NCI-H1417 treated with DMSO at 0.1 percent for 48 hours (cell line): Measurements from ENCODE around the gene IFITM1.
"Not testable (repeated sequence)": the region's sequence is repeated elsewhere in the genome, so short reads cannot be mapped to it uniquely, and the experiment has no call there.

Experiments used
- DNase-seq: peaks from one replicate; lab custom pipeline; 2025; lab: John Stamatoyannopoulos, UW

IFITM1 gene

DNA sequence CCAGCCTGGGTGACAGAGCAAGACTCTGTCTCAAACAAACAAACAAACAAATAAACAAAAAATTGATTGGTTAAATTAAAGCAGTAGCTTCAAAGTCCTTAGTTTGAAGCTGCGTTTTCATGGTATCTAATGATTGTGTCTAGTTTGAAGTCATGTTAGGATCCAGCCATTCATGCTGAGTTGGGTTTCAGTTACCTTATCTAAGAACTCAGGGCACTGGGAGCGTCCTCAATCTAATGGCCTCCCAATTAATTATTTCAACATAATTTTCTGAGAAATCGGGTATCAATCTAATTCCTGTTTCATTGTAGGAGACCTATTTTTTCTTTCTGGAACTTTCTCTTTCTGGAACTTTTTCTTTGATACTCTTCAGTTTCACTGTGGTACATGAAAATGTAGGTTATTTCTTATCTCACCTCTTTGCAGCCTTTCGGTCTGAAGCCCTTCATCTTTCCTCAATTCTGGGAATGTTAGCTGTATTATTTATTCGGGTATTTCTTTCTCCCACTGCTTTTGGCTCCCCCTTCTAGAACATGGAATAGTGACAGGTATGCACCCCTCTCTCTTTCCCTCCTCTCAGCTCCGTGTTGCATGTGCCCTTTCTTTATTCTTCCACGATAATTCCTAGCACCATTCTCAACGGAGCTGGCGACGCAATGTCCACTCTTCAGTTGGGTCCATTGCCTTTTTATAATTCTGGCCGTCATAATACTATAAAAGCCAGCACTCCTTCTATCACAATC is 31.2 kb downstream of the IFITM1 start:
- no peak for DNase-seq

DNA sequence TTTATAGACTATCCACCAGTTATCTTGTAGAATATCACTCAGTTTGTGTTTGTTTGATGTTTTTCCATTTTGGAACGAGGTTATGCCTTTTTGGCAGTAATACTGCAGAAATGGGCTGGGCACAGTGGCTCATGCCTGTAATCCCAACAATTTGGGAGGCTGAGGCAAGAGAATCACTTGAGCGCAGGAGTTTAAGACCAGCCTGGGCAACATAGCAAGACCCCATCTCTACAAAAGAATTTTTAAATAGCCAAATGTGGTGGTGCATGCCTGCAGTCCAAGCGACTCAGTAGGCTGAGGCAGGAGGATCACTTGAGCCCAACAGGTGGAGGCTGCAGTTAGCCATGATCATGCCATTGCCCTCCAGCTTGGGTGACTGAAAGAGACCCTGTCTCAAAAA is 32.7 kb downstream of the IFITM1 start:
- DNase-seq: no peak

DNA sequence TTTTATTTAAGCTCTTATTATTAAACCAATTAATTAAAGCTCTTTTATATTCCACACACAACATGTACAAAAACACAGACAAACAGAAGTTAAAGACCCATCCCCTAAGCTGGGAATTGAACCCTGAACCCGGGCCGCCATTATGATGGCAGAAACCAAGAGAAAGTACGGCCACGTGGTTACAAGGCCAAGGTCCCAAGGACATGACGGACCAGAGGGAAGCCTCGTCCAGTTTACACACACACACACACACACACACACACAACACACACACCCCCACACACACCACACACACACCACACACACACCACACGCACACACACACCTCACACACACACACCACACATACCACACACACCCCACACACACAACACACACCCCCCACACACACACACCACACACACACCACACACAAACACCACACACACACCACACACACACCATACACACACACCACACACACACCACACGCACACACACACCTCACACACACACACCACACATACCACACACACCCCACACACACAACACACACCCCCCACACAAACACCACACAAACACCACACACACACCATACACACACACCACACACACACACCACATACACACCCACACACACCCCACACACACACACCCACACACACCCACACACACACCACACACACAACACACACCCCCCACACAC is 35.6 kb downstream of the IFITM1 start:
- DNase-seq: not testable (repeated sequence)

DNA sequence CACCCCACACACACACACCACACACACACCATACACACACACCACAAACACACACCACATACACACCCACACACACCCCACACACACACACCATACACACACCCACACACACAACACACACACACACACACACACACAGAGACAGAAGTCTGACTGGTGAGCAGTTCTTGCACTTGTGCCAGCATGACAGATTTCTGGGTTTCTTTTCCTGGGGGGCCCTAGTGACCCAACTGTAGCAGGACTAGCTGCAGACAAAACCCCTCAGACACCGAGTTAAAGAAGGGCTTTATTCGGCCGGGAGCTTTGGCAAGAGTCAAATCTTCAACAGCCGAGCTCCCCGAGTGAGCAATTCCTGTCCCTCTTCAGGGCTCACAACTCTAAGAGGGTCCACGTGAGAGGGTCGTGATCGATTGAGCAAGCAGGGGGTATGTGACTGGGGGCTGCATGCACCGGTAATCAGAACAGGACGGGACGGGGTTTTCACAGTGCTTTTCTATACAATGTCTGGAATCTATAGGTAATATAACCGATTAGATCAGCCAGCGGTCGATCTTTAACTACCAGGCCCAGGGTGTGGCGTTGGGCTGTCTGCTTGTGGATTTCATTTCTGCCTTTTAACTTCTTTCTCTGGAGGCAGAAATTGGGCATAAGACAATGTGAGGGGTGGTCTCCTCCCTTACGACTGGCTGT is 36.3 kb downstream of the IFITM1 start:
- not testable (repeated sequence) for DNase-seq

DNA sequence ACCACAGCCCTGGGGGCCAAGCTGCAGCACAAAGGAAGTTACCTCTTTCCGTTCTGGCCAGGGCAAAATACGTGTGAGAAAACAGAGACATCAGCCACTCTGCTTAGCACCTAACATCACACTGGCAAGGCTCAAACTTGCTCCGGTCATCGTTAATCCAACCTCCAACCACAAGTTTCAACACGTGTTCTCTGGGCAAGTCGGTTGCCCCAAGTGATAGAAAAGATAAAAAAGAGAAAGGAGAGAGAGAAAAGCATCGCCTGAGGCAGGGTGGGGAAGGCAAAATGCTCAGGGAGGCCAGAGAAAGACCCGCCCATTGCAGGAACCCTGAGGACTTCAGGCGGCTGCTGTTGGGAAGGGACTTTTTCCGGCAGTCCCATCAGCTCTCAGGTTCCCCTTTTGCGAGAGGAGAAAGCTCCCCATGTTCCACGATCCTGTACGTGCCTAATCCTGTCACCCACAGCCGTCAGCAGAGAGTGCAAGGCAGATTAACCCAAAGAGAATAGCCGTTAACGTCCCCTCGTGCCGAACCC is 36.9 kb downstream of the IFITM1 start:
- DNase-seq: no peak

DNA sequence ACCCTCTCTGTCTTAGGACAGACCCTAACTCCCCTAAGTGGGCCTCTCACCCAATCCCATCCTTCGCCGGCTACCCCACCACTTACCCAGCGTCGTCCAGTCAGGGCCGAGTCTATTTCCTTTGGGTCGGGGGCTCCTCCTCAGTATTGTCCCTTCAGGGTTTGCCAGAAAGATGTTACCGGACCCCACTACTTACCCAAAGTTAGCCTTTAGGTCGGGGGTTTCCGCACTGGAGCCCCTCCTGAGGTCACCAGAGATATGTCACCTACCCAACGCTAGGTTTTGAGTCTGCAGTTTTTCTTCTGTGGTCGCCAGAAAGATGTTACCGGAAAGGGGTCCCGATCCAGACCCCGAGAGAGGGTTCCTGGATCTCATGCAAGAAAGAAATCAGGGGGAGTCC is 37.6 kb downstream of the IFITM1 start:
- no peak for DNase-seq

DNA sequence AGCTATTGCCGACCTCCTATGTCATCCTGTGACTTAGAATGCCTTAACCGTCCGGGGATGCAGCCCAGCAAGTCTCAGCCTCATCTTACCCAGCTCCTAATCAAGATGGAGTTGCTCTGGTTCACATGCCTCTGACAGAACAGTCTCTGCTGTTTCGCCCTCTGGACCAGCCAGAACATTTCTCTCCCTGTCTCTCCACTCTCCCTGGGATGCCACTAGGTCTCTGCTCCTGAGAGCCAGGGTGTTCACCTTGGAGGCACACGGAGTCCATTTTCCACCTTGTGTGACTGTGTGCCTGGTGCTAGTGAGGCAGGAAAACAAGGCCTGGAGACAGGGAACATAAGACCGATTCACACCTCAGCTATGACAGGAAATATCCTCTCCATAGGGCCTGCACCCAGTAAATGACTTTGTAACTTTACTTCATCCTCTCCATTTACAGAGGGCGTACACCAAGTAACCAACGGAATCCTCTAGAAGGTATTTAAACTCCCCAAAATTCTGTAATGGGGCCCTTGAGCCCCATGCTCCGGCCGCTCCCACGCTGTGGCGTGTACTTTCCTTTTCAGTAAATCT is 38.7 kb downstream of the IFITM1 start:
- DNase-seq: no peak

DNA sequence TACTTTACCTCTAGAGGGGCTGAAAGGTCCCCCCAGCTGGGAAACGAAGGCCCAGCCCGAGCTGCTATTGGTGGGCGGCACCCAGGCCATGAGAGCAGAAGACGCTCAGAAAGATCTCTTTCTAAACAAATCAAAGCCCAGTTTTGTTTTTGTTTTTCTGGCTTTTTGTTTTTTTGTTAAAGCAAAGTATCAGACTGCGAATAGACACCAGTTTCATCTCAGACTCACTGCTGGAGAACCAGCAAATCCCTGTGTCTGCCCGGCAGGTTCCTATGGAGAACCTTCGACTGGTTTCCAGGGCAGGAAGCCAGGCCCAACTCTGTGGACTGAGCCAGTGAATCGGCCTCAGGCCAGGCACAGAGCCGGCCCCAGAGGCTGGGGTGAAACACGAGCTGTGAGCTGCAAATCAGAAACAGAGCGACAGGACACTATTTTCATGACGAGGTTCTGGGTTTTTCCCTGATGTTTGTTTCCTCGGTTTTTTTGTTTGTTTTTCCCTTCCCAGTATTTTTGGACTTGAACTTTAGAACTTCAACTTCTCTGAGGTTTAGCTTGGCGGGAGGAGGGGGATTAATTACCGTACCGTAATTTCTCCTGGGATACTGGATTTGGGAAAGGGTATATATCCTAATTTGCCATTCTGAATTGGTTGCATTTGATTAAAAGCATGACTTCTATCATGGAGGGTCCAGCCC is 39.5 kb downstream of the IFITM1 start:
- DNase-seq: no peak

DNA sequence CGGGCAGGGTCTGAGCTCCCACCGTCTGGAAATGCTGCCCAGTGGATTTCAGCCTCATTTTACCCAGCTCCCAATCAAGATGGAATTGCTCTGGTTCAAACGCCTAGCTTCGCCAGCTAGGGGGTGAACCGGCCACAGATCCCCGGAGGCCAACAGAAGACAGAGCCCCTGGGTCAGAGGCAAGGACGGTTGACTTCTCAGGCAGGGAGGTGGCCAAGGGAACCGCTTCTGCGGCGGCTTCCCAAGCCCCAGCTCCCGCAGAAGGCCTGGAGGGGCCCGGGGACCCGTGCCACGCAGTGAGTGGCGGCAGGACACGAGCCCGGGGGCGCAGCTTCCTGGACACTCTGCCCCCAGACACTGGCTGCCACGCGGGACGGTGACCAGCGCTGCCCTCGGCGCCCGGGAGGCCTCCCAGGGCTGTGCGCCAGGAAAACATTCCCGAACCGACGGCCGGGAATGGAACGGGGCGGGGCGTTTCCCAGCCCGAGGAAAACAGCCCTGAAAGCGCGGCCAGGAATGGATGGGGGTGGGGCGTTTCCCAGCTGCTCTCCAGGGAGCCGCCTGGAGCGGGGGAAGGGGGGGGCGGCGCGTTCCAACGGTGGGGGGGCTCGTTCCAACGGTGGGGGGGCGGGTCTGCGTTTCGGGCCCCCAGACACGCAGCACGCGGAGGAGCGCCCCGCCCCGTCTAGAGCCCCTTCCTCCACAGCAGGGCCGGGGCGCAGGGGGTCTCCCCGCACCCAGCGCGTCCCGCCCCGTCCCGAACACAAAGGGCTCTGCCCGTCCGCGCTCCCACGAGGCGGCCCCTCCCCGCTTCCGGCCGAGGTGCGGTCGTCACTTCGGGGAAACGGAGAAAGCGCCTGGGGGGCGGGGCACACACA is 42.0 kb downstream of the IFITM1 start:
- DNase-seq: no peak

DNA sequence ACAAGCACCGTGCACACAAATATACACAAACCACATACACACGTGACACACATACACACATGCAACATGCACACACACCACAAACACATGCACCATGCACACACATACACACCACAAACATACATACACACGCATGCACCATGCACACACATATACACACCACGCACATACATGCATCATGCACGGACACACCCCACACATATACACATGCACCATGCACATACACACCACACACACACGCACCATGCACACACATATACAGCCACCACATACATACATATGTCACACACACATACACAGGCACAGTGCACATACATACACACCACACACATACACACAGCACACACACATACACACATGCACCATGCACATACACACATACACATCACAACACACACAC is 42.8 kb downstream of the IFITM1 start:
- no peak for DNase-seq

DNA sequence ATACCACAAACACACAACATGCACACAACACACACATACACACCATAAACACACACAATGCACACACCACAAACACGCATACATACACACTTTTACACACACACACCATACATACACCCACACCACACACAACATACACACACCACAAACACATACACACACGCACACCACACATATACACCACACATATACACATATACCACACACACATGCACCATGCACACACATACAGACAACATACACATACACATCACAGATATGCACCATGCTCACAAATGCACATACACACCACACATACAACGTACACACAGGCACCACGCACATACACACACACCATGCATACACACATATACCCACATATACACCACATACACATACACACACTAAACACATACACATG is 43.7 kb downstream of the IFITM1 start:
- DNase-seq: no peak

DNA sequence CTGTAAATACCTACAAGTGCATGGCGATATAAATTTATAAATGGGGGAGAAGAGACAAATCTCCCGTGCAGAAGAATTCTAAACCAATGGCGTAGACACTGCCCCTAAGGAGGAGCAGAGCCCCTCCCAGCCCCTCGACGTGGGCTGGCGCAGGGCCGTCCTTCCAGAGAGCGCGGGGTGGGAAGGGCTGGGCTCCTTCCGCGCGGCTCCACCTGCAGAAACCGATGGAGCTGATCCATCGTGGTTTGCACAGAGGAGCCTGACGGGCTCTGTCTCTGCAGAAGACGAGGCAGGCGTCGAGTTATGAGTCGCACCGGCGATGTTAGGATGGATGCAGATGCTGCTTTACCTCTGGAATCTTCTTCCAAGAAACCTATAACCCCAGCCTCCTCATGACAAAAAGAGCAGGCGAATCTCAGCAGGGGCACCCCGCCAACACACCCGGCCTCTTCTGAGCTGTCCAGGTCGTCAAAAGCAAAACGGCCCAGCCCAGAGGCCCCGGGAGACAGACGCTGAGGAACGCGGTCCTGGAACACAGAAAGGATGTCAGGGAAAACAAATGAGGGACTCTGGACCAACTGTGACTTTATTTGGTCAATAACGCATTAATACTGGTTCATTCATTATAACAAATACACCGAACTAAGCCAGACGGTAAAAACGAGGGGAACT is 44.4 kb downstream of the IFITM1 start:
- DNase-seq: no peak

DNA sequence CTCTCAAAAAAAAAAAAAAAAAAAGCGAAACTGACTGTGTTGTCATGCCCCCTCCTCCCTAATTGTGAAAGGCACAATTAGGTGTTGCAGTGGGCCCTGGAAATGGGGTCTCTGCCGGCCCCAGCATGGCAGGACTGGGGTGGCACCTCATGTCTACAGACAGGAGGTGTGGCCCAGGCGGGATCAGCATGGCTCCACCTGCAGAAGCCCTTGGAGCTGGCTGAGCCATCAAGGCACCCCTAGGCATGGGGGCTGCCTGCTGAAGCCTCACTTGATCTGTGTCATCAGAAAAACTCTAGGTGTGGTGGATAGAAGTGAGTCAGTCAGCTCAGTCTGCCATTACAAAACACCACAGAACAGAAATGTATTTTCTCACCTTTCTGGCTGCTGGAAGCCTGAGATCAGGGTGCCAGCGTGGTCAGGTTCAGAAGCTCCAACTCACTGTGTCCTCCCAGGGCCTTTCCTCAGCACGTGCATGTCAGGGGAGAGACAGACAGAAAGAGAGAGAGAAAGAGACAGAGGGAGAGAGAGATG is 45.4 kb downstream of the IFITM1 start:
- DNase-seq: no peak

DNA sequence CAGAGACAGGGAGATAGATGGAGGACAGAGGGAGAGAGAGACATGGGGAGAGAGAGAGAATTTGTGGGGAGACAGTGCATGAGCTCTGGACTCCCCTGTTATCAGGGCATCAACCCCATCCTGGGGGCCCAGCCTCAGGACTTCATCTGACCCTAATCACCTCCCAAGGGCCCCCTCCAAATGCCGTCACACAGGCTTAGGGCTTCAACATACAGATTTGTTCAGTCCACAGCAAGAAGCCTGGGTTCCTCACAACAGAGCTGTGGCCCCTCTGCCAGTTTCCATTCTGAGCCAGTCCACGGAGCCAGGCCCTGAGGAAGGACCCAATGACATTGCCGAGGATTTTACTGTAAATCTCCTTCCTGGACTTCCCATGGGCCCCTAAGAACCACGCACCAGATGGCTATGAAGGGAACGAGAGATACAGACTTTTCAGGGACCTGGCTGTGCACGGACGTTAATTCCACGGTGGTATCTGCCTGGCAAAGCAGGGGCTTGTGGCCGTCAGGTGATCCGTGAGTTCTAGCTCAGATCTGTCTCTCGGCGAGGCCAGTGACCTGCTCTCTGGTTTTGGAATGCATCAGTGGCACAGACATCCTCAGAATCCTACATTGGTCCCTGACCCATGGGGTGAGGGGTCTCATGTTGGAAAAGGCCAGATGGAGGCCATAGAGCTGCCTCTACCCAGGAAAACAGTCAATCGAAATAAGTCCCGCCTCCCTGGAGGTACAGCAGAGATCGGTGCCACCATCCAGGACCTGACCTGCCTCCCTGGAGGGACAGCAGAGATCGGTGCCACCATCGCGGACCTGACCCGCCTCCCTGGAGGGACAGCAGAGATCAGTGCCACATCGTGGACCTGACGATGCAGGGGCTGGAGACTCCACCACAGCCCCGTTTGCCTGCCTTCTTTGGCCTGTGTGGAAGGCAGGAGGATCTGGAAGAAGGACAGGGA is 46.8 kb downstream of the IFITM1 start:
- no peak for DNase-seq

DNA sequence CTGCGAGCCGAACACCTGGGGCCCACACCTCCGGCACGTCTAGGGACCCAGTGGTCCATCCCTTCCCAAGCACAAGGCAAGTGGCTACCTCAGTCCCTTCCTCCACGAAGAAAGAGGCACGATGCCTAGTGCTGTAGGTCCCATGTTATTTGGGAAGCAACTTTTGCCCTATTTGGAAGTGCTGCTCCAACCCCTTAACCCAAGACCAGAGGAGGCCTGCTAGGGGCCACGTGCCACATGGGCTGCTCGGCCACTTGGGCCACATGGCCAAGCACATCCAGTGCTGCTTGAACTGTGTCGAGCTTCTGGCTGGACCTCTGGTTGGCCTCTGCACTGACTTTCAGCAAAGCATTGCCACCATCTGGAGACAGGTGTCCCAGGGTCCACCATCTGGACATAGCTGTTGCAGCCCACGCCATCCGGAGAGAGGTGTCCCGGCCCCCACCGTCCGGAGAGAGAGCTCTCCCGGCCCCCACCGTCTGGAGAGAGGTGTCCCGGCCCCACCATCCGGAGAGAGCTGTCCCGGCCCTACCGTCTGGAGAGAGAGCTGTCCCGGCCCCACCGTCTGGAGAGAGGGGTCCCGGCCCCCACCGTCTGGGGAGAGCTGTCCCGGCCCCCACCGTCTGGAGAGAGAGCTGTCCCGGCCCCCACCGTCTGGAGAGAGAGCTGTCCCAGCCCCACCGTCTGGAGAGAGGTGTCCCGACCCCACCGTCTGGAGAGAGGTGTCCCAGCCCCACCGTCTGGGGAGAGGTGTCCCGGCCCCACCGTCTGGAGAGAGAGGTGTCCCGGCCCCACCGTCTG is 49.0 kb downstream of the IFITM1 start:
- DNase-seq: no peak

DNA sequence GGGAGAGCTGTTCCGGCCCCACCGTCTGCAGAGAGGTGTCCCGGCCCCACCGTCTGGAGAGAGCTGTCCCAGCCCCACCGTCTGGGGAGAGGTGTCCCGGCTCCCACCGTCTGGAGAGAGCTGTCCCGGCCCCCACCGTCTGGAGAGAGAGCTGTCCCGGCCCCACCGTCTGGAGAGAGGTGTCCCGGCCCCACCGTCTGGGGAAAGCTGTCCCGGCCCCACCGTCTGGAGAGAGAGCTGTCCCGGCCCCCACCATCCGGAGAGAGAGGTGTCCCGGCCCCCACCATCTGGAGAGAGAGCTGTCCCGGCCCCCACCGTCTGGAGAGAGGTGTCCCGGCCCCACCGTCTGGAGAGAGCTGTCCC is 49.6 kb downstream of the IFITM1 start:
- not testable (repeated sequence) for DNase-seq

DNA sequence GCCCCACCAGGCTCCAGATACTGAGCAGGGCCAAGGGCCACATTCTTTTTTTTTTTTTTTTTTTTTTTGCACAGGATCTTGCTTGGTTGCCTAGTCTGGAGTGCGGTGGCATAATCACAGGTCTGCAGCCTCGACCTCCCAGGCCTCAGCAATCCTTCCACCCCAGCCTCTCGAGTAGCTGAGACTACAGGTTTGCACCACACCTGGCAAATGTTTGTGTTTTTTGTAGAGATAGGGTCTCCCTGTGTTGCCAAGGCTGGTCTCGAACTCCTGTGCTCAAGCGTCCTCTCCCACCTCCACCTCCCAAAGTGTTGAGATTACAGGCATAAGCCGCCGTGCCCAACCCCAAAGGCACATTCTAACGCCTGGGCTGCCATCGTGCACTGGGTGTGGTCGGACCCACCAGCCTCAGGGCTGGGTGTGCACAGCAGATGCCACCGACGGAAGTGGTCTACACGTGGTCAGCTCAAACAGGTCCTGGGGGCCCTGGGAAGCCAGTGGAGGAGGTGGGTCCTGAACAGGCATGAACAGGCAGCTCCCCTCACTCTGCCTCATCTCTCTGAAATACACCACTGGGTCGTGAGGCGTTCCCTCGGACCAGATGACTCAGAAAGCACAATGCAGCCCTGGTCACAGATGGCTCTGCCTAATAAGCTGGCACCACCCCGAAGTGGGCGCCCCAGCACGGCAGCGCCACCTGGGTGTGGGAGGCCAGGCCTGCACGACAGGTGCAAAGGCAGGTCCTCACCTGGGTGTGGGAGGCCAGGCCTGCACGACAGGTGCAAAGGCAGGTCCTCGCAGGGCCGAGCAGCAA is 50.3 kb downstream of the IFITM1 start:
- no peak for DNase-seq
